Measurements from ENCODE around the gene CABCOCO1. TPM values are rescaled to one million over a fixed set of nuclear protein-coding genes. Genes with fewer than 3 reads are reported as not detected.
"Not testable (repeated sequence)": the region's sequence is repeated elsewhere in the genome, so short reads cannot be mapped to it uniquely, and the experiment has no call there.

CABCOCO1 gene
- total RNA-seq, 4 donors from 2014 or later, result not detected

GRCh38 chr10:61719906-61720305 is 57.2 kb downstream of the CABCOCO1 start:
- H3K4me1 ChIP-seq, result no peaks in the 10 kb centered on the region
- DNase-seq (ENCODE audit: low spot score in 2 of 2), result no peak
- H3K27ac ChIP-seq, result no peak overlapping the region
- WGBS, result 70% methylated on average over 3 of the region's 3 CpGs
- TF ChIP-seq POLR2A (IDR thresholded peaks at IDR 0.05), result no peak
- TF ChIP-seq EP300 (IDR thresholded peaks at IDR 0.05), result no peak
- no peak for TF ChIP-seq CTCF (IDR thresholded peaks at IDR 0.05)
- TF ChIP-seq POLR2AphosphoS5 (IDR thresholded peaks at IDR 0.05), result no peak
- no peaks in the 10 kb centered on the region for H3K27me3 ChIP-seq
- H3K9me3 ChIP-seq, result no peaks in the 10 kb centered on the region
- no peaks in the 10 kb centered on the region for H3K36me3 ChIP-seq
- H3K4me3 ChIP-seq, result no peak overlapping the region

GRCh38 chr10:61721431-61721830 is 58.7 kb downstream of the CABCOCO1 start:
- Histone ChIP-seq H3K27me3 (no peaks in the 10 kb centered on the region), H3K36me3 (no peaks in the 10 kb centered on the region), H3K9me3 (no peaks in the 10 kb centered on the region), H3K27ac (no peak overlapping the region), H3K4me3 (no peak overlapping the region), H3K4me1 (no peaks in the 10 kb centered on the region)
- no peak for DNase-seq (ENCODE audit: low spot score in 2 of 2)
- 89% methylated on average over 4 of the region's 4 CpGs for WGBS
- TF ChIP-seq POLR2A (IDR thresholded peaks at IDR 0.05) (no peak), EP300 (IDR thresholded peaks at IDR 0.05) (no peak), CTCF (IDR thresholded peaks at IDR 0.05) (no peak), POLR2AphosphoS5 (IDR thresholded peaks at IDR 0.05) (no peak)

GRCh38 chr10:61725221-61725620 is 62.5 kb downstream of the CABCOCO1 start:
- DNase-seq (ENCODE audit: low spot score in 2 of 2); H3K27me3 ChIP-seq; H3K4me3 ChIP-seq; H3K27ac ChIP-seq; H3K36me3 ChIP-seq; H3K9me3 ChIP-seq; H3K4me1 ChIP-seq: not testable (repeated sequence)
- 67% methylated on average over 2 of the region's 2 CpGs for WGBS

GRCh38 chr10:61729596-61729995 is 66.9 kb downstream of the CABCOCO1 start:
- no peaks in the 10 kb centered on the region for H3K9me3 ChIP-seq
- H3K27ac ChIP-seq, result no peak overlapping the region
- WGBS, result 95% methylated on average over 2 of the region's 2 CpGs
- H3K4me3 ChIP-seq, result no peak overlapping the region
- H3K27me3 ChIP-seq, result no peaks in the 10 kb centered on the region
- no peaks in the 10 kb centered on the region for H3K36me3 ChIP-seq
- no peak for DNase-seq (ENCODE audit: low spot score in 2 of 2)
- TF ChIP-seq EP300 (IDR thresholded peaks at IDR 0.05), result no peak
- TF ChIP-seq CTCF (IDR thresholded peaks at IDR 0.05), result no peak
- H3K4me1 ChIP-seq, result no peaks in the 10 kb centered on the region

GRCh38 chr10:61730671-61731070 is 67.9 kb downstream of the CABCOCO1 start:
- H3K9me3 ChIP-seq, result no peaks in the 10 kb centered on the region
- 83% methylated on average over 2 of the region's 2 CpGs for WGBS
- H3K36me3 ChIP-seq, result no peaks in the 10 kb centered on the region
- TF ChIP-seq POLR2A (IDR thresholded peaks at IDR 0.05), result no peak
- TF ChIP-seq POLR2AphosphoS5 (IDR thresholded peaks at IDR 0.05), result no peak
- no peak for TF ChIP-seq CTCF (IDR thresholded peaks at IDR 0.05)
- no peak for TF ChIP-seq EP300 (IDR thresholded peaks at IDR 0.05)
- no peak overlapping the region for H3K27ac ChIP-seq
- no peak for DNase-seq (ENCODE audit: low spot score in 2 of 2)
- H3K4me1 ChIP-seq, result no peaks in the 10 kb centered on the region
- H3K27me3 ChIP-seq, result no peaks in the 10 kb centered on the region
- no peak overlapping the region for H3K4me3 ChIP-seq

- H3K4me1 ChIP-seq, result no peaks in the 10 kb centered on the region
- no peak overlapping the region for H3K4me3 ChIP-seq
- H3K9me3 ChIP-seq, result no peaks in the 10 kb centered on the region
- H3K36me3 ChIP-seq, result no peaks in the 10 kb centered on the region
- no peaks in the 10 kb centered on the region for H3K27me3 ChIP-seq
- H3K27ac ChIP-seq, result no peak overlapping the region
- TF ChIP-seq POLR2A (IDR thresholded peaks at IDR 0.05) (no peak), EP300 (IDR thresholded peaks at IDR 0.05) (no peak), POLR2AphosphoS5 (IDR thresholded peaks at IDR 0.05) (no peak), CTCF (IDR thresholded peaks at IDR 0.05) (no peak)
- 52% methylated on average over 1 of the region's 1 CpG for WGBS
- DNase-seq (ENCODE audit: low spot score in 2 of 2), result no peak
Measured at GRCh38 chr10:61731638-61732037, 68.9 kb downstream of the CABCOCO1 start.
